CD4-positive, alpha-beta T cell treated with Interleukin-17A for 4 hours (primary cell): ENCODE measurements around the gene ADAMTSL4.
"Not testable (repeated sequence)": the region's sequence is repeated elsewhere in the genome, so short reads cannot be mapped to it uniquely, and the experiment has no call there.

Source experiments
- DNase-seq: peaks from one replicate; pipeline ENCODE4 v3.0.0-alpha.2; 2020; ENCODE audit warnings: mixed read lengths

ADAMTSL4 gene

GRCh38 chr1:150567717-150568593 lies 18.7 kb downstream of the ADAMTSL4 start:
- peak; percentile 50 for DNase-seq

DNA sequence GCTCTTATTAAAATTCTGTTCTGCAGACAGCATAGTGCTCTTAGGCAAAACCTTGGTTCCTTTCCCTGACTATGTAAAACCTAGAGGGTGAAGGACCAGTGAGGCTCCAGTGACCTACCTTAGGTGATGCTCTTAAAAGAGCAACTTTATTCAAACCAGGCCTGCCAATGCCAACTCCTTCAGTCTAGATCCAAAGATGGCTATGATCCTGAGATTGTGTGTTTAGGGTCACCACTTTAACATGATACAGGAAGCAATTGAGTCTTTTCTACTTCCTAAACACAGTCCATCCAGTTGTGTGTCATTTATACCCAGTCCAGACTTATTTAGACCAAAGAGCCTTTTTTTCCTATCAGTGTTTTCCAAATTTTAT lies 19.4 kb downstream of the ADAMTSL4 start:
- DNase-seq, result no peak

GRCh38 chr1:150572918-150573647 lies 23.9 kb downstream of the ADAMTSL4 start:
- DNase-seq, result no peak

DNA sequence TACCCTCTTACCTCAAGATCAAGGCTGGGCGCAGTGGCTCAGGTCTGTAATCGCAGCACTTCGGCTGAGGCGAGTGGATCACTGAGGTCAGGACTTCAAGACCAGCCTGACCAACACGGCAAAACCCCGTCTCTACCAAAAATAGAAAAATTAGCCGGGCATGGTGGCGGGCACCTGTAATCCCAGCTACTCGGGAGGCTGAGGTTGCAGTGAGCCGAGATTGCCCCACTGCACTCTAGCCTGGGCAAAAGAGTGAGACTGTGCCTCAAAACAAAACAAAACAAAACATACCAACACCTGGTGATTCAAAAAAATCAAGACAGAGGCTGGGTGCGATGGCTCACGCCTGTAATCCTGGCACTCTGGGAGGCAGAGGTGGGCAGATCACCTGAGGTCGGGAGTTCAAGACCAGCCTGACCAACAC lies 24.5 kb downstream of the ADAMTSL4 start:
- peak; percentile 29 for DNase-seq

DNA sequence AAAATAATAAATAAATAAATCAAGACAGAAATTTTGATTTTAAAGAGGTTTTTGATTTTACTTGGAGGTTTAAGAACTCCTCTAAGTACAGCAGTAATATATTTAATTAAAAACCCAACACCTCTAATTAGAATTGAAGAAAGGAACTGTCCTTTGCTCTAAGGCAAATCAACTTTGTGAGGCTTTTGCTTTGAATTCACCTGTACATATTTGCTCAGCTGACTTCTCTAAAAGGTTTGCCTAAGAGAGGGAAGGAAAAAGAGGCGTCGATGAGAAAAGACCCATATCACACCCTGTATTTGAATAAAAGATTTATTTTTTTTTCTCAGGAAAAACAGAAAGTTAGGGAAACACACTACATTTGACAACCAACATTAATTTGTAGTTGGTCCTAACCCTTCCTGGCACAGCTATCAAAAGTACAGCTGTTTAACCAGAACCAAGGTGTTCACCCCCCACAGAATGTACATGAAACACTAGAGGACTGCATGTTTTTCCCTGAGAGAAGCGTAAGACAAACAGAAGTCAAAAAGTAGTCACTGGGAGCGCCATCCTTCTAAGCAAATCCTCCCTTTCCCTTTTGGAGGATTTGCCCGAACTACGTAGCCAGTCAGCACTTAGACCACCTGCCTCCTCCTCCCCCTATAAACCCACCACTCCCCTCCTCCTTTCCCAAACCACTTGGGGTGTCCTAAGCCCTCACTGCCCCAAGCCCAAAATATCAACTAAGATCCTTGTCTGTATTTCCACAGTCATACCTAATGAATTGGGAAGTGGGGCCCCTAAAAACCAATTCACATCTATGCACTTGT lies 25.3 kb downstream of the ADAMTSL4 start:
- DNase-seq, result no peak

GRCh38 chr1:150575072-150575489 lies 25.9 kb downstream of the ADAMTSL4 start:
- no peak for DNase-seq

- no peak for DNase-seq
Measured at GRCh38 chr1:150575518-150576366, 26.5 kb downstream of the ADAMTSL4 start.

DNA sequence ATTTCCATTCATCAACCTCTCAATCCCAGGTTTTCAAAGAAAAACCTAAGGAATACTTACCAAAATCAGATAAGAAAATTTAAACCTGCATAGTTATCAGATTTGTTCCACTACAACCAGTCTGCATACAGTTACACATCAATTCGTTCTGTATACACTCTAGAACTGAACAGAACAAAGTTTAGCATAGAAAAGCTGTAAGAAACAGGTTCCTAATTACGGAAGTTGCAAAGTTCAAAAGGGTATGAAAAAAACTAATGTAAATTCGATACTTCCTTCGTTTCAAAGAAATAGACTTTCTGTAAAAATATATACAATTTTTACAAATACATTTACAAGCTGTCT lies 27.1 kb downstream of the ADAMTSL4 start:
- no peak for DNase-seq

DNA sequence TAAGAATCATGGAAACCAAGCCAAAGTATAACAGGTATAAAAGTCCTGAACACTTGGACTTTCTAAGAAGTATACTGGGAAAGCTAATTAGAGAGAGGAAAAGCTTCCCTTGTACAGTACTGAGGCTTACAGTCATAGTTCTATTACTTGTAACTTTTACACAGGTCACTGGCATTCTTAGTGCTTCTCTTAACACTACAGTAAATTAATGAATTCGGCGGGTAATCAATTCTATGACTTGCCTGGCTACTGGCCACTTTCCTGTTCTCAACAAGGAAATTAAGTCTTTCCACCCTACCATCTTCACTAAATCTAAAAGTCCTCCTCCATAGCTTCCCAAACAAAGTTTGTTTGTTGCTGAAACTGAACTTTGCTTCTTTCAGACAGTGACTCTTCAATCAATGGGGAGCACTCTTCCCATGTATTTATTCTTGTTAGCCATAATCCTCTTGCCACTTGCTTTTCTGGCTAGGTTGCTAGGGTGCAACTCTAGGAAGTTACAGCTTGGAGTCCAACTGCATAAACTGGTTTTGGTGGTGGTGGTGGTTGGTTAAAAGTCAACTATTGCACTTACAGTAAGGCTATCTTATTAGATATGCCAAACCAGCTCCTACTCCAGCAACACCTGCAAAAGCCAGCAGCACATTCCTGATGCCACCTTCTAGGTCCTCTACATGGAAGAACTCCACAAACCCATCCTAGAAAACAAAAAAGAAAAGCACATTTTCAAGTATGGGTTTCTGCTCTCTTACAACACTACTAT lies 27.8 kb downstream of the ADAMTSL4 start:
- DNase-seq, result no peak

DNA sequence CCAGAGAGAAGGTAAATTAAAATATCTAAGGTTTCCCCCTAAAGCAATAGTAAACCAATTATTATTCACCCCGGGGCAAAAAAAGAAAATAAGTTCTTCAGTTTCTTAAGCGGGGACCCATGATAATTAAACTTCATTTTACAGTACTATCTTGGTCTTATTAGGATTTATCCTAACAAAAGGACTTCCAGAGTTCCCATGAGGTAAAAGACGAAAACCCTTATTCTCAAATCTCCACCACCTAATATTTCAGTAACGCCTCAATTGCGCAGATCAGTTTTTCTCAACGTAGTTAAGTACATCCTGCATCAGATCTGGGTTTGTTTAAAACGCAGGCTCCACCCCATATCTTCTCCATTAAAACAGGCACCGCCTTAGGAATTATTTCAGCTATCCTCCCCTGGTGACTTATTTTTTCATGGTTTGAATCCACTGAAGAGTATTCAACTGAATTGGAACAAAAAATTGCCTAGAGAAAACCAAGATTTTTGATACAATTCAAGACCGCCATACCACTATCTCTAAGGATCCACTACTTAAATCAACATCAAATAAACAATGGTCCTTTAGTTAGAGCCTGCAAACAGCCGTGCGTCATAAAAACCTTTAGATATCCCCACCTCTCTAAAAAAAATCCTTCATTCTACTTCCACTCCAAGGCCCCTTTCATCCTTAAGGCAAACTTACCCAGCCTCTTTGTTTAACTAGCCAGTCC lies 28.5 kb downstream of the ADAMTSL4 start:
- peak; percentile 33 for DNase-seq

DNA sequence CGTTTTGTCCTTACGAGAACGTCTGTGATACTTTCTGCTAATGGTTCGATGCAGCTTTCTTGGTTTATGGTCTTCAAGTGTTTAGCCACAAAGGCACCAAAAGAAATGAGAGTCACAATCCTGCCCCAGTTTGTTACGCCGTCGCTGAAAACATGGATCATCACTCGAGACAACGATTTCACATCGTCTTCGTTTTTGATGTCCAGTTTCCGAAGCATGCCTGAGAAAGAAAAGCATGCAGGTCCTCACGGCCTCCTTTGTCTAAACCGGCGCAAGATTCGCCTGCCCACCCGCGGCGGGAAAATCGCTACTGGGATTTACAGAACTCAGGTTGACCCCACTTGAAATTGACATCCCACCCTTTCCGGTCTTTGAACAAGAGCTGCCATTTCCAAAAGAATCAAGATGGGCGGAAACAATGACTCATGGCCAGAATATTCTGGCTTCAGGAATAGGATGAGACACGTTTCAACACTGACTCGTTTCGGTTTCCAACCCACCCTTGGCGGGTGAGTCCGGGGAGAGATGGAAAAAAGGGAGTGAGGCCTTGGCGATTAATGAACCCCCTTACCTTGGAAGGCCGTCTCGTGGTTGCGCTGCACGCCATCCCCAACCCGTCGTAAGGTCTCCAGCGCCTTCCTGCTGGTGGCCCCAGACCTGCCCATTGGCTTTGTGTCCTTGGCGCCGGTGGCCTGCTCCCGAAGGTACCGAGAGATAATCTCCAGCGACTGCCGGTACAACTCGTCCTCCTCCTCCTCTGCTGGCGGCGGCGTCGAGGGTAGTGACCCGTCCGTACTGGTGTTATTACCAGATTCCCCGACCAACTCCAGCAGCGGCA lies 29.3 kb downstream of the ADAMTSL4 start:
- peak; percentile 41 for DNase-seq

DNA sequence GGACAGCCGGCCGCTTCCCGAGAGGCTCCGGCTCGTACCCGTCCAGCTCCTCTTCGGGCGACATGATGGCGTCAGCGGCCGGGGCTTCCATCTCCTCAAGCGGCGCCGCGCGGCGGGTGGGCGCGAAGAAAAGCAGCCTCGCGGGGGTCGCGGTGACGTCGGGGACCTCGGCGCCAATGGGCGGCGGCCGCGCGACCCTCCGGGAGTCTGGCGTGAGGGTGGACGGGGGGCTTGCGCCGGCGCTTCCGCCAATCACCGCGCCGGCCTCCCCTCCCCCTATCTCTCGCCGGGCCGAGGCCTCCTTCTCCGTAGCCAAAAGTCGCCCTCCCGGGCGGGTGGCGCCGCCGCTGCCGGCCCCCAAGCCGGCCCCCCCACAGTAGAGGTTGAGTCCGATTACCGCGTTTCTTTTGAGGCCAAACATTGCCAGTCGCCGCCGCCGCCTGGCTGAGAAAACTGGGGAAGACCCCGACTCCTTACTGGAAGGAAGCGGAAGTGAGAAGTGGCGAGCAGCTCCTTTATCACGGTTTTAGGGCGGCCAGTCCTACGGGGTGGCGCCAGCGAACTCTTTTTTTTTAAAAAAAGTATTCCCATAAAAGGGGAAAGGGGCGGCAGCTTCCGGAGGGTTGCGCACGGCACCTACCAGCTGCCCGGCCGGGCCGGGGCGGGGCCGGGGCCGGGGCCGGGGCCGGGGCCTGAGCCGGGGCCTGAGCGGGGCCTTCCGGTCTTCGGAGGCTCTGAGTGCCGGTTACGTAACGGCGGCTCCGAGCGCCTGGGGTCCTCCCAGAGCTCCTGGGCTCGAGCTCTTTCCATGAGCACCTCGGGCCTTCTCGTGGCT lies 30.1 kb downstream of the ADAMTSL4 start, which contains the start of gene MCL1:
Gene MCL1, minus strand, starts transcription at position 501 of the 835 bp plus-strand sequence. Its CDS starts 80 bp downstream, at position 421.
- DNase-seq, result peak; percentile 87

- DNase-seq, result no peak
Measured at GRCh38 chr1:150579945-150580642, 30.9 kb downstream of the ADAMTSL4 start.

DNA sequence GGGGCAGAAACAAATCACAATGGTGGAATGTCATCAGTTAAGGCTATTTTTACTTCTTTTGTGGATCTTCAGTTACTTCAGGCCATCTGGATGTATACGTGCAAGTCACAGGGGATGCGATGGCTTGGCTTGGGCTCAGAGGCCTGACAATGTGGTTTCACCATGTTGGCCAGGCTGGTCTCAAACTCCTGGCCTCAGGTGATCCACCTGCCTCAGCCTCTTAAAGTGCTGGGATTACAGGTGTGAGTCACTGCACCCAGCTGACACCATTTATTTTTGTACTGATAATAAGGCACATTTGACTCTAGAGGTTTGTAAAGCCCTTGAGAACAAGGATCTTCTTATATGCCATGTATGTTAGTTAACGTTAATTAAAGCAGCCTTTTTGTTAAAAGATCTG lies 31.8 kb downstream of the ADAMTSL4 start:
- DNase-seq, result not testable (repeated sequence)

GRCh38 chr1:150581437-150581836 lies 32.2 kb downstream of the ADAMTSL4 start:
- not testable (repeated sequence) for DNase-seq

DNA sequence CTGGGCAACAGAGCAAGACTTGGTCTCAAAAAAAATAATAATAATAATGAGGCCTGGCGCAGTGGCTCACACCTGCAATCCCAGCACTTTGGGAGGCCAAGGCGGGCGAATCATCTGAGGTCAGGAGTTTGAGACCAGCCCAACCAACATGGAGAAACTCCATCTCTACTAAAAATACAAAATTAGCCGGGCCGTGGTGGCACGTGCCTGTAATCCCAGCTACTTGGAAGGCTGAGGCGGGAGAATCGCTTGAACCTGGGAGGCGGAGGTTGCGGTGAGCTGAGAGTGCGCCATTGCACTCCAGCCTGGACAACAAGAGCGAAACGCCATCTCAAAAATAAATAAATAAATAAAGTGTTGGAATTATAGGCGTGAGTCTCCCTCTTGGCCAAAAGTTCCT lies 32.8 kb downstream of the ADAMTSL4 start:
- DNase-seq, result not testable (repeated sequence)

DNA sequence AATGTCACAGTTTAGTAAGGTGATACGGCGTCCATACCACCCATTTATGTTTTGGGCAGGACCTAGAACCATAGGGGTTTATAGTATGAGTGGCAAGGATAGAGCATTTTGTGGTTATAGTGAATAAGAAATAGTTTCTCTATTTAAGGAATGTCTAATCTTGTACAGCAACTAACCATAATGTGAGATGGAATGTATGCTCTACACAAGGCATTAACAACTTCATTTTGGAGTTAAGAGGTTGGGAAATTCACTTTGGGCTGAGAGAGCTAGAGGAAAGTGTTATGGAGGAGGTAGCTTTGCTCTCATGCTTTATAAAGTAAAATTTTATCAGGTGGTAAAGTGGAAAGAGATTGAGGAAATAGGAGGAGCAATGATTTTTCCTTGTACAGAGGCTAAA lies 33.2 kb downstream of the ADAMTSL4 start:
- DNase-seq, result no peak
